Body of pancreas (tissue), 4 donors: ENCODE data around the gene FN3KRP. TPM values are rescaled to one million over a fixed set of nuclear protein-coding genes. Genes with fewer than 3 reads are reported as not detected.

ENCODE experiments used
- ATAC-seq: fragments of 150-250 bp; one replicate; pipeline ENCODE4 v1.9.1; 2016
- DNase-seq, 4 donors: peaks; one replicate each; pipeline ENCODE4 v3.0.0-alpha.2; 2019
- H3K27ac ChIP-seq, 4 donors: fragments of 200-600 bp; sonication (generic); 1 replicate in 3 of 4; 2 replicates in 1 of 4; pipeline versions ENCODE4 v1.5.1 to v1.6.1; 2016 to 2019; ENCODE audit warnings: mild to moderate bottlenecking in 1 of 4, mixed read lengths in 1 of 4, moderate library complexity in 1 of 4
- H3K27me3 ChIP-seq, 2 donors: fragments of 200-600 bp; sonication (generic); one replicate each; pipeline ENCODE4 v1.6.0; 2016; ENCODE audit warnings: mild to moderate bottlenecking in 1 of 2
- H3K36me3 ChIP-seq, 2 donors: fragments of 200-600 bp; sonication (generic); replicated peaks in 1 of 2; 2 replicates each; pipeline ENCODE4 v1.5.1; 2016; ENCODE audit warnings: low read depth in 2 of 2; ENCODE audit not compliant: insufficient read depth in 1 of 2
- H3K4me1 ChIP-seq: fragments of 200-600 bp; sonication (generic); one replicate; pipeline ENCODE4 v1.6.0; 2016
- H3K4me3 ChIP-seq, 2 donors: fragments of 200-600 bp; sonication (generic); 1 replicate in 1 of 2; 2 replicates in 1 of 2; pipeline ENCODE4 v1.5.1; 2016 to 2019
- H3K9me3 ChIP-seq, 3 donors: fragments of 200-600 bp; sonication (generic); 1 replicate in 2 of 3; 2 replicates in 1 of 3; pipeline ENCODE4 v1.5.1; 2016
- POLR2A ChIP-seq, 3 donors: fragments of 450-650 bp; IDR thresholded peaks; one replicate each; pipeline ENCODE4 v1.6.1; 2016; ENCODE audit warnings: antibody characterized with exemption in 3 of 3, mild to moderate bottlenecking in 2 of 3
- WGBS, 2 donors: methylation state at CpG; one replicate each; pipeline ENCODE4 v1.1.5; 2017; 5-methylcytosine and 5-hydroxymethylcytosine counted together
- intact Hi-C: fragments of 100-400 bp; cut with DNase I; formaldehyde crosslinking; loops from one replicate; pipeline ENCODE4 v1.15.1; 2023
- total RNA-seq, 2 donors: library from RNA; depleted of rRNA; stranded (reverse); fragments of >200 nt; gene quantifications; one replicate each; pipeline ENCODE4 v1.1.0, GENCODE V29; 2016
- TF ChIP-seq, protein P1 (sequence below), 7 experiments: fragments of 450-650 bp in 4 of 7; fragments of 200-600 bp in 3 of 7; sonication (generic) in 3 of 7; IDR thresholded peaks; one replicate each; pipeline ENCODE4 v1.5.1; 2016 to 2019; ENCODE audit warnings: antibody characterized with exemption in 7 of 7

FN3KRP gene
- total RNA-seq, 2 donors from 2014 or later = 7.6 to 8.0 TPM

DNA sequence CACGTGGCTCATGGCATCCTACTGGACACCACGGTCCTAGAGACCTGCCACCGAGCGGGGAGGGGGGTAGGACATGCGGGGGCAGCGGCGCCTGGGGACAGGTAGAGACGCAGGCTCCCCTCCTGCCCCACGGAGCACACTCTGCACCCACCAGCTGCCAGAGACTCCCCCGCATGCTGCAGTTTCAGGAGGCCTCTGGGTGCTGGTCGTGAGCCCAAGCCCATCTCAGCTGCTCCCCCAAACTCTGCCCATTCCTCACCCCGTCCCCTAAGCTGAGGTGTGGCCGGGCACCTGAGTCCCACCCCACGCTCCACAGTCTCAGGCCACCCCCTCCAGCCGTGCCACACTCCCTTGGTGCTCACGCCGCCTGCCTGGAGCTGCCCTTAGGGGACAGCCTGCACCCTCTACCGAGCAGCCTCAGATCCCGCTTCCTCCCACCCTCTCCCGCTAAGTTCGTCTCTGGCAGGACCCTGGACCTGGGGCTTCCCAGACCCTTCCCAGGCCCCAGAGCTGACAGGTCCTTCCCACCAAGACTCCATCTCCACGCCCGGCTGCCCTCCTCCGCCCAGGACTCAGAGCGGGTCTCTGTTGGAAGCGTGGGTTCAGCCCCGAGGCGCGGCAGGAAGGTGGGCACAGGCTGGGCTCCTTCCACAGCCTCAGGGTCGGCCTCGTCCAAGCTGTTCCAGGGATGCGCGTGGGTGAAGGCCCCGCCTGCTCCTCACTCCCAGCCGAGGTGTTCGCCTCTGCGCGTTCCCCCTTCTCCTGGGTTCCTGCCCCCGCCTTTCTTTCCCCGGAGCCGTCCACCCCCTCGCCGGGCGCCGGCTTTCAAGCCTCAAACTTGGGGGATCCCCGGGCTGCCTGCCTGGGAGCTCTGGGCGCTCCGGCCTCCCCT, 19.3 kb upstream of the FN3KRP start:
- no peak overlapping the region for H3K27ac ChIP-seq
- no peak for DNase-seq
- TF ChIP-seq, protein P1, sequence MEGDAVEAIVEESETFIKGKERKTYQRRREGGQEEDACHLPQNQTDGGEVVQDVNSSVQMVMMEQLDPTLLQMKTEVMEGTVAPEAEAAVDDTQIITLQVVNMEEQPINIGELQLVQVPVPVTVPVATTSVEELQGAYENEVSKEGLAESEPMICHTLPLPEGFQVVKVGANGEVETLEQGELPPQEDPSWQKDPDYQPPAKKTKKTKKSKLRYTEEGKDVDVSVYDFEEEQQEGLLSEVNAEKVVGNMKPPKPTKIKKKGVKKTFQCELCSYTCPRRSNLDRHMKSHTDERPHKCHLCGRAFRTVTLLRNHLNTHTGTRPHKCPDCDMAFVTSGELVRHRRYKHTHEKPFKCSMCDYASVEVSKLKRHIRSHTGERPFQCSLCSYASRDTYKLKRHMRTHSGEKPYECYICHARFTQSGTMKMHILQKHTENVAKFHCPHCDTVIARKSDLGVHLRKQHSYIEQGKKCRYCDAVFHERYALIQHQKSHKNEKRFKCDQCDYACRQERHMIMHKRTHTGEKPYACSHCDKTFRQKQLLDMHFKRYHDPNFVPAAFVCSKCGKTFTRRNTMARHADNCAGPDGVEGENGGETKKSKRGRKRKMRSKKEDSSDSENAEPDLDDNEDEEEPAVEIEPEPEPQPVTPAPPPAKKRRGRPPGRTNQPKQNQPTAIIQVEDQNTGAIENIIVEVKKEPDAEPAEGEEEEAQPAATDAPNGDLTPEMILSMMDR (IDR thresholded peaks at IDR 0.05) = no peak
- TF ChIP-seq POLR2A (IDR thresholded peaks at IDR 0.05) = no peak
- ATAC-seq = no peak
- 43 to 50% methylated on average over 16 to 48 of the region's 48 CpGs for WGBS, 2 donors
- H3K4me1 ChIP-seq = peaks cover 35% of the 10 kb centered on the region
- H3K27me3 ChIP-seq = no peaks in the 10 kb centered on the region
- H3K36me3 ChIP-seq = no peaks in the 10 kb centered on the region
- peak overlapping the region; percentile 33 to 68 for H3K4me3 ChIP-seq
- no peaks in the 10 kb centered on the region for H3K9me3 ChIP-seq
- intact Hi-C loops = no loop called here

DNA sequence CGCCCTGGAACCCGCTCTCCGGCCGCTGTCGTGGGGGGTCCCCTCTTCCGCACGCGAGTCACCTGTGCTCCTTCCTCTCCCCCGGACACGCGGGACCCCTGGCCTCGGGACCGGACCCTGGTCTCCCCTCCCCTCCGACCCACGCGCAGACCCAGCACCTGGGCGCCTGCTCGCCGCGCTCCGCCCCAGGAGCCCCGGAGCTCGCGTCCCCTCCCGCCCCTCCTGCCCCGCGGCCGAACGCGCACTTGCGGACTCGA, 18.8 kb upstream of the FN3KRP start:
- WGBS, 2 donors = 0% methylated on average over 1 to 27 of the region's 32 CpGs
- no peaks in the 10 kb centered on the region for H3K27me3 ChIP-seq
- ATAC-seq = no peak
- intact Hi-C loops = no loop called here
- peak overlapping the region in 1 of 4 donors; percentile 41 for H3K27ac ChIP-seq
- no peaks in the 10 kb centered on the region for H3K9me3 ChIP-seq
- peaks cover 35% of the 10 kb centered on the region for H3K4me1 ChIP-seq
- no peaks in the 10 kb centered on the region for H3K36me3 ChIP-seq
- peak overlapping the region; percentile 33 to 68 for H3K4me3 ChIP-seq
- no peak for TF ChIP-seq POLR2A (IDR thresholded peaks at IDR 0.05)
- TF ChIP-seq, protein P1 (IDR thresholded peaks at IDR 0.05) = no peak
- DNase-seq = no peak

DNA sequence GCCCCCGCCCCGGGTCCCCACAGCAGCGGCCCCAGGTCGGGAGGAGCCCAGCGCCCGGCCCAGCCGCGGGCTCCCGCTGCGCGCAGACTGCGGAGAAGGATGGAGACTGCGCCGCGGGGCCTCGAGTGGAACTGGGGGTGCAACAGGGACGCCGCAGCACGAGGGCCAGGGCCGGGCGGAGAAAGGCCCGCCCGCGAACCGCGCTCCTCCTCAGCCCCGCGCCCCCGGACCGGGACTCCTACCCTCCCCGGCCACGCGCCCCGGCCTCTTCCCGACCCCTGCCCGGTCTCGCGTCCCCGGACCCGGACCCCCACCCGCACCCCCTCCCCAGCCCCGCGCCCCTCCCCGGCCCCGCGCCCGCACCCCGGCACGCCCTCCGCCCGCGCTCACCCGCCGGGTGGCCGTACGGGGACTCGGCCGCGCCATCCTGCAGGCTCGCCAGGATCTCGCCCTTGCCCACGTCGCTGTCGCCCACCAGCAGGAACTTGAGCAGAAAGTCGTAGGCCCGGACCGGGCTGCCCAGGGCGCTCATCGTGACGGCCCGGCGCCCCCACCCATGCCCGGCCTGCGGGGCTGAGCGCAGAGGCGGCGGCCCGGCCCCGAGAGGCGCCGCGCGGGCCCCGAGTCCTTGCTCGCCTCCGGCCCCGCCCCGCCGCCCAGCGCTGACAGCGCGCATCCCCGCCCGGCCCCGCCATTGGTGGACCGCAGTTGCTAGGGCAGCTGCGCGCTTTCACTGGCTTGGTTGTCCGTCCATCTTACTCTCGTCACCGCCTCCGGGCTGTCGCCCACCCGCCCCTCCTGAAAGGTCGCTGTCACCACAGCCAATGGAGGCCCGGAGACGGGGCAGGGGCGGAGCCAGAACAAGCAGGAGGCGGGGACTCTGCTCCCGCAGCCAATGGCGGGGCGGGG, 18.2 kb upstream of the FN3KRP start, which contains the start of gene RAB40B:
TSS of gene RAB40B (minus strand) at position 634 of the 909 bp plus-strand sequence. CDS start at position 532, 102 bp downstream.
- TF ChIP-seq POLR2A (IDR thresholded peaks at IDR 0.05) = no peak
- TF ChIP-seq, protein P1 (IDR thresholded peaks at IDR 0.05) = no peak
- Histone ChIP-seq H3K4me1 (peaks cover 35% of the 10 kb centered on the region), H3K4me3 (peak within 1 kb of the TSS; percentile 33 to 68), H3K9me3 (no peaks in the 10 kb centered on the region), H3K27ac (peak within 1 kb of the TSS in 3 of 4 donors; percentile 34 to 58 (median 41)), H3K36me3 (no peaks in the 10 kb centered on the region), H3K27me3 (no peaks in the 10 kb centered on the region)
- ATAC-seq (peak; percentile 98), DNase-seq (peak; percentile 99 to 100 (median 100))
- 0% methylated on average over 8 to 72 of the region's 112 CpGs for WGBS, 2 donors
- intact Hi-C loops = no loop called here

DNA sequence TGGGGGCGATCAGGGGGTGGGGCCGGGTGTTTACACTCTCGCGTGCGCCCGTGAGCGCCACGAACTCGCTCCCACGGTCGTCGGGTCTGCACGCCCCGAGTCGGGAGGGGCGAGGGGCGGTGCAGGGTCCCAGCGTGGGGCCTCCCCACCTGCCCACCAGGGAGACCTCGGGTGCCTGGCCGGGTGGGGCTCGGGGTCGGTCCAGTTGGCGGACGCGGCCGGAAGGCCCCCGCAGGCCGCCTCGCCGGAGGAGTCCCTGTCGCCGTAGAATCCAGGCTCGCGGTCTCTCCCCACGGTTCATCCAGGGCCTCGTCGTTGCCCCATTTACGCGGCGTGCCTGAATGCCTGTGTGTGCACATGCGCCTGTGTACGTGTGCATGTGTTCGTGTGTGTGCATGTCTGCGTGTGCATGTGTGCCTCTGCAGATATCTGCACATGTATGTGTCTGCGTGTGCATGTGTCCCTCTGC, 17.5 kb upstream of the FN3KRP start:
- peaks cover 35% of the 10 kb centered on the region for H3K4me1 ChIP-seq
- peak; percentile 4 for ATAC-seq
- TF ChIP-seq, protein P1 (IDR thresholded peaks at IDR 0.05) = peak in 1 of 7 experiments; percentile 8
- TF ChIP-seq POLR2A (IDR thresholded peaks at IDR 0.05) = peak in 1 of 3 donors; percentile 19
- peak overlapping the region in 3 of 4 donors; percentile 11 to 58 (median 34) for H3K27ac ChIP-seq
- no peak for DNase-seq
- no peaks in the 10 kb centered on the region for H3K36me3 ChIP-seq
- intact Hi-C loops = no loop called here
- H3K4me3 ChIP-seq = peak overlapping the region in 1 of 2 donors; percentile 37
- H3K9me3 ChIP-seq = no peaks in the 10 kb centered on the region
- H3K27me3 ChIP-seq = no peaks in the 10 kb centered on the region
- 3% methylated on average over 45 of the region's 45 CpGs; no CpG with 5 or more reads in 1 of the 2 donors for WGBS, 2 donors
